DMS114 treated with DMSO at 0.1 percent for 48 hours (cell line): Measurements from ENCODE around the gene GCC2.
"Not testable (repeated sequence)": the region's sequence is repeated elsewhere in the genome, so short reads cannot be mapped to it uniquely, and the experiment has no call there.

Experiments used
- DNase-seq: peaks from one replicate; lab custom pipeline; 2025; ENCODE audit not compliant: unreplicated experiment; lab: John Stamatoyannopoulos, UW

GCC2 gene

GRCh38 chr2:108514478-108514877, 65.5 kb downstream of the GCC2 start:
- DNase-seq: not testable (repeated sequence)

GRCh38 chr2:108524688-108525087, 75.7 kb downstream of the GCC2 start:
- not testable (repeated sequence) for DNase-seq

GRCh38 chr2:108525258-108525657, 76.3 kb downstream of the GCC2 start:
- DNase-seq: not testable (repeated sequence)

GRCh38 chr2:108531674-108532055, 82.7 kb downstream of the GCC2 start:
- no peak for DNase-seq

GRCh38 chr2:108533832-108534583, 85.0 kb downstream of the GCC2 start, which contains the start of gene LIMS1:
Gene LIMS1 (plus strand): TSS chr2:108534470. CDS start chr2:108534563, 93 bp downstream.
- DNase-seq: peak; percentile 34

GRCh38 chr2:108534584-108535356, 85.8 kb downstream of the GCC2 start:
- DNase-seq: no peak

GRCh38 chr2:108535357-108535631, 86.3 kb downstream of the GCC2 start:
- DNase-seq: no peak

- DNase-seq: no peak
Measured at GRCh38 chr2:108536133-108536780, 87.3 kb downstream of the GCC2 start.

GRCh38 chr2:108536911-108537310, 87.9 kb downstream of the GCC2 start:
- no peak for DNase-seq

- DNase-seq: no peak
Measured at GRCh38 chr2:108538000-108538625, 89.1 kb downstream of the GCC2 start.

GRCh38 chr2:108541451-108541850, 92.4 kb downstream of the GCC2 start:
- no peak for DNase-seq

- DNase-seq: no peak
Measured at GRCh38 chr2:108542071-108542470, 93.1 kb downstream of the GCC2 start.

- DNase-seq: no peak
Measured at GRCh38 chr2:108547606-108548005, 98.6 kb downstream of the GCC2 start.

- DNase-seq: no peak
Measured at GRCh38 chr2:108548208-108549003, 99.4 kb downstream of the GCC2 start.

- DNase-seq: no peak
Measured at GRCh38 chr2:108552566-108552965, 103.6 kb downstream of the GCC2 start.

- no peak for DNase-seq
Measured at GRCh38 chr2:108553209-108553919, 104.4 kb downstream of the GCC2 start.

- no peak for DNase-seq
Measured at GRCh38 chr2:108554528-108554927, 105.5 kb downstream of the GCC2 start.

- DNase-seq: no peak
Measured at GRCh38 chr2:108555572-108555971, 106.6 kb downstream of the GCC2 start.

GRCh38 chr2:108556581-108556980, 107.6 kb downstream of the GCC2 start:
- DNase-seq: not testable (repeated sequence)
